Measurements from ENCODE around the gene CRMP1.

Gene CRMP1

DNA sequence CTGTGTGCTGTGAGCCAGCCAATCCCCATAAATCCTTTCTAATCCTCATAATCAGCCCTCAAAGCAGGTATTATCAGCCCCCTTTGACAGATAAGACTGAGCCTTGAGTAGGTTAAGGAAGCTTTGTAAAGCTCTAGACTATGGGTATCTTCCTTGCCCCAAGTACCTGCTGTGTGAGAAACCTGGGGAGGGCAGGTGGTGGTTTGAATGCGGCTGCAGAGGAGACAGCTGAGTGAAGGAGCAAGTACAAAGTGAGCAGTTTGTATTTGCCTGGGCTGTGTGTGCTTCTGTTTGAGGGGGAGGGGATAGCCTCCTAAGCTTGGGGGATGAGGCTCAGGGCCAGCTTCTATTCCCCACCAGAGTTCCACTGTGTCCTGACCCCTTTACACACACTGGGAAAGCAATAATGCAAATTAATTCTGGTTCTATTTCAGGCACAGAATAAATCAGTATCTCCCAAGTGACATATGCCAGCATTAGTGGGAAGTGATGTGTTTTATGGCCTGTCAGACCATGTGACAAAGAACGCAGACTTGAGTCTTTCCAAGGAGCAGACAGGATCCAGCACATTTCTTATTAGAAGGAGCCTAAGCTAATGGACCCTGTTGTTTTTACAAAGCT lies 118.4 kb downstream of the CRMP1 start:
- Histone ChIP-seq H3K36me3 (ENCODE audit: control insufficient read depth, insufficient read depth, low read length) (peaks cover 2% of the 10 kb centered on the region), H3K4me3 (ENCODE audit: insufficient read depth, low read depth, low read length) (no peak overlapping the region), H3K27ac (ENCODE audit: insufficient read depth, low read depth, low read length, poor library complexity, severe bottlenecking) (no peak overlapping the region), H3K27me3 (ENCODE audit: control insufficient read depth, insufficient read depth, low read length, poor library complexity, severe bottlenecking) (no peaks in the 10 kb centered on the region), H3K9me3 (ENCODE audit: control insufficient read depth, low read length) (peaks cover 6% of the 10 kb centered on the region), H3K4me1 (ENCODE audit: control insufficient read depth, insufficient read depth, low read length) (no peaks in the 10 kb centered on the region)
- WGBS, 2 experiments = 79 to 87% methylated on average over 2 of the region's 2 CpGs

- H3K27ac ChIP-seq (ENCODE audit: insufficient read depth, low read depth, low read length, poor library complexity, severe bottlenecking) = no peak overlapping the region
These were observed 119.7 kb downstream of the CRMP1 start for GRCh38 chr4:5773271-5773555.

DNA sequence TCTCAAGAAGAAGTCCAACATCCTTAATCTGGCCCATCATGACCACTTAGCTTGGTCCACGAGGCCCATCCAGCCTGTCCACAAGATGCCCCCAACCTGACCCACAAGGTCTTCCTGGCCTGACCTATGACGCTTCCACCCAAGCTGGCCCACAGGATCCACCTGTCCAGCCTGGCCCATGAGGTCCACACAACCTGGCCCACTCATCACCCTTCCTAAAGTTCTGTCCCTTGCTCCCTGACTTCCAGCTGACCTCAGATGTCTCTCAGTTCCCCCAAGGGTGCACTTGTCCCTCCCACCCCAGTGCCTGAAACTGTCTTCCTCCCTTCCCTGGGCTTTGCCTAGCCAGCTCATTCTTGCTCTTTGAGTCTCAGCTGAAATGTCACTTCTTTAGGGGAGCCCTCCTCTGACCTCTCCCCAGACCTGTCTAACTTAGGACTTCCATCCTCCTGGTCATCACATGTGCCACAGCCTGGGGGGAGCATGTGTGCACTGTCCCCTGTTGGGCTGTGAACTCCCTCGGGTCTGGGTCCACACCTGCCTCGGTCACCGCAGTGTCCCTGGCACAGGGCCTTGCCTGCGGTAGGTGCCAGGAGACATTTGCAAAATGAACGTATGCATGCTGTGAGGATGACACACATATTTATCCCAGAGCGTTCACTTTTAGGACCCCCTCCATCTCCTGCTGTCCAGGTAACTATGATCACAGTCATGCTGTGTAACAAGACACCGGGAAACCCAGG lies 120.2 kb downstream of the CRMP1 start:
- Histone ChIP-seq H3K4me3 (ENCODE audit: insufficient read depth, low read depth, low read length) (no peak overlapping the region), H3K27ac (ENCODE audit: insufficient read depth, low read depth, low read length, poor library complexity, severe bottlenecking) (no peak overlapping the region), H3K27me3 (ENCODE audit: control insufficient read depth, insufficient read depth, low read length, poor library complexity, severe bottlenecking) (no peaks in the 10 kb centered on the region), H3K36me3 (ENCODE audit: control insufficient read depth, insufficient read depth, low read length) (peaks cover 11% of the 10 kb centered on the region), H3K9me3 (ENCODE audit: control insufficient read depth, low read length) (peaks cover 6% of the 10 kb centered on the region), H3K4me1 (ENCODE audit: control insufficient read depth, insufficient read depth, low read length) (no peaks in the 10 kb centered on the region)
- 90 to 92% methylated on average over 9 of the region's 9 CpGs for WGBS, 2 experiments

More at GRCh38 chr4:5773271-5773555, 119.7 kb downstream of the CRMP1 start:
- H3K27me3 ChIP-seq (ENCODE audit: control insufficient read depth, insufficient read depth, low read length, poor library complexity, severe bottlenecking) = no peaks in the 10 kb centered on the region
- H3K36me3 ChIP-seq (ENCODE audit: control insufficient read depth, insufficient read depth, low read length) = peaks cover 11% of the 10 kb centered on the region
- WGBS, 2 experiments = 86 to 91% methylated on average over 2 of the region's 2 CpGs
- no peaks in the 10 kb centered on the region for H3K4me1 ChIP-seq (ENCODE audit: control insufficient read depth, insufficient read depth, low read length)
- H3K4me3 ChIP-seq (ENCODE audit: insufficient read depth, low read depth, low read length) = no peak overlapping the region
- peaks cover 6% of the 10 kb centered on the region for H3K9me3 ChIP-seq (ENCODE audit: control insufficient read depth, low read length)
